Measurements from ENCODE around the gene HS2ST1.
"Not testable (repeated sequence)": the region's sequence is repeated elsewhere in the genome, so short reads cannot be mapped to it uniquely, and the experiment has no call there.

Gene HS2ST1

DNA sequence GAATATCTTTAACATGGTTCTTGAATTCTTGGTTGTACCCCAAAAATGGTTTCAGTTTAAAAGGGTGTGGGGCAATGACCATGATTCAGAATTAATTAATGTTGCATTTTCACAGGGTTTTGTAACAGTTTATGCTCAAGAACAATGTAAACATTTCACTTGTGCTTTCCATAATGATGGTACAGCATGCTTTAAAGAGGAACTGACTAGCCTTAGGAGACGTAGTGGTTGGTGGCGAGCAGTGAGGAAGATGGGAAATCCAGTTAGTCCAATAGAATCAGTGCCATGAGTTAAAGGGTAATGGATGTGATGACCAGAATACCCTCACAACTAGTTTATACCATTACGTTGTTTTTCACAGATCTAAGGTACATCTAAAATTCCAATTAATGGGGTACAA, 138.0 kb downstream of the HS2ST1 start:
- Histone ChIP-seq H3K27ac (no peak overlapping the region), H3K4me3 (no peak overlapping the region)

DNA sequence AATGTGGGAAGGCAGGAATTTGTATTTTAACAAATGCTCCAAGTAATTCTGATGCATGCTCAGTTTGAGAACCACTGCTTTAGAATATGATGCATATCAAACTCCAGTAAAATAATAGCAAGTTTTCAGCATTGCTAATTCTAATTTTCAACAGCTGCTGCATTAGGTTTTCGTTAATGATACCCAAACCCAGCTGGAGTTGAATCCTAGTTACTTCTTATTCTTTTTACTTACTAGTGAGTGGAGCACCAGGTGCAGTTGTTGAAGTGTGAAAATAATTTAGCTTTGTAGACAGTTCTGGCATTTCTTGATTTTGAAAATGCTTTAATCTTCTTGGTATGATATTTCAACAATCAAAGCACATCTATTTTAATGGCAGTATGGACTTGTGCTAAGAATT, 138.5 kb downstream of the HS2ST1 start:
- no peak overlapping the region for H3K27ac ChIP-seq
- H3K4me3 ChIP-seq = no peak overlapping the region

DNA sequence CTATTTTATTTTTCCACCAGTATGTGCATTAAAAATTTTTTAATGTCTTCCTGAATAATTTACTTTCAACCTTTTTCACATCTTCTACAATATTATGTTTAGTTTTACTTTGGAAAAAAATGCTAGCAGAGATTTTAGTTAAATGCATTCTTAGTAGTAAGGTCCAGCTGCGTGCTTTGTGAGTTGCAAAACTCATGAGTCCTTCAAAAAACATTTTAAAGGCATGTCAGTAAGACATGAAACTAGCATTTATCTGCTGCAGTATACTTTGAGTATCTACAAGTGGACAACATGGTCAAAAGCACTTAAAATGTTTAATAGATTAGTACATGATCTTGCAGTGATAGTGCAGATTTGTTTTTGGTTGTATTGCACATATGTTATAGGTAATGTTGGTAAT, 139.0 kb downstream of the HS2ST1 start:
- H3K27ac ChIP-seq = no peak overlapping the region

DNA sequence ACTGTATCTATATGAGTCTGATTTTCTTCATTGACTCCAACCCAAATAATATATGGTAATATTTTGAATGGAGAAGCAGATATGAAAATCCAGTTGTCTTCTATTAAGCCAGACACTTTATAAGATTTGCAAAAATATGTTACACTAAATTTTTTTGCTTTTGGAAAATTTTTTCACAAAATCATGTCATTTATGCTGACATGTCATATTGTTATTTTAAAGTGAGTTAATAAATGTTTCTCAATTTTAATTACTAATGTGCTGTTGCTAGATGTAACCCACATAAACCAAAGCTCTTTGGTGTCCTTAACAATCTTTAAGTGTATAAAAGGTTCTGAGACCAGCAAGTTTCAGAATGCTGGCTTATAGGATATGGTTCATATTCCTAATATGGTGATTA, 142.5 kb downstream of the HS2ST1 start:
- Histone ChIP-seq H3K4me3 (no peak overlapping the region), H3K27ac (no peak overlapping the region)

More for the DNA sequence above, 139.0 kb downstream of the HS2ST1 start:
- no peak overlapping the region for H3K4me3 ChIP-seq

DNA sequence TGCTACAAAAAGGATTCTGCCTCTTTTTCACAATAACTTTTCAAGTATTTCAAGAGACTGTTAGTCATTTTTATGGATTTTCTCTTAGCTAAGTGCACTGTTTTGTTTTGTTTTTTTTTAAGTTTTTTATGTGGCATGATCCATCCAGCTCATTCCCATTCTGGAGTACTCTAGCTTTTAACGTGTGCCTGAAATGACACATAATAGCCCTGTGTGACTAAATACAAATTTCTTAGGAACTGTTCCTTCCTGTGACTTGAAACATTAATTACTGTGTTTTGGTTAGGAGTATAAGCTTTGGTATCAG, 143.9 kb downstream of the HS2ST1 start:
- H3K27ac ChIP-seq = peak overlapping the region in 1 of 21 experiments; percentile 24
- H3K4me3 ChIP-seq = no peak overlapping the region

DNA sequence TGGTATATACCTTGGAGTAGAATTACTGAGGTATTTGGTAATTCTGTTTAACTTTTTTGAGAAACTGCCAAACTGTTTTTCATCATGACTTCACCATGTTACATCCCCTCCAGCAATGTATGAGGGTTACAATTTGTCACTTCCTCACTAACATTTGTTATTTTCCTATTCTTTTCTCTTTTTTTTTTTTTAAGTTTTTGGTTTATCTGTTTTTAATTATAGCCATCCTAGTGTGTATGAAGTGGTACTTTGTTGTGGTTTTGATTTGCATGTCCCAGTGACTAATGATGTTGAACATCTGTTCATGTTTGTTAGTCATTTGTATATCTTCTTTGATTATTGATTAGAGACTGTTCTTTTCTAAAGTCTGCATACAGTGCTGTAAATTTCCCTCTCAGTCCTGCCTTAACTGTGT, 147.3 kb downstream of the HS2ST1 start:
- no peak overlapping the region for H3K27ac ChIP-seq
- H3K4me3 ChIP-seq = no peak overlapping the region

DNA sequence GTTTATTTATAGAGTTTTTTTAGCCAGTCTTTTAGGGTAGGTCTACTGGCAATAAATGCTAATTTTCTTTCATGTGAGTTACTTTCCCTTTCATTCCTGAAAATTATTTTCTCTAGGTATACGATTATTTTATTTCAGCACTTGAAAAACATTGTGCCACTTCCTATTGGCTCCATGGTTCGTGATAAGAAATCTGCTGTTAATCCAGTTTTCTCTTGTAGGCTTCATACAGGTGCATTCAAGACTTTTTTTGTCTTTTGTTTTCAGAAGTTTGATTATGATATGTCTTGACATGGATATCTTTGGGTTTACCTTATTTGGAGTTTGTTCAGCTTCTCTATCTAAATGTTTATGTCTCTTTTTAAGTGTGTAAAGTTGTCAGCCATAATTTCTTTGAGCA, 148.3 kb downstream of the HS2ST1 start:
- no peak overlapping the region for H3K27ac ChIP-seq
- H3K4me3 ChIP-seq = no peak overlapping the region

DNA sequence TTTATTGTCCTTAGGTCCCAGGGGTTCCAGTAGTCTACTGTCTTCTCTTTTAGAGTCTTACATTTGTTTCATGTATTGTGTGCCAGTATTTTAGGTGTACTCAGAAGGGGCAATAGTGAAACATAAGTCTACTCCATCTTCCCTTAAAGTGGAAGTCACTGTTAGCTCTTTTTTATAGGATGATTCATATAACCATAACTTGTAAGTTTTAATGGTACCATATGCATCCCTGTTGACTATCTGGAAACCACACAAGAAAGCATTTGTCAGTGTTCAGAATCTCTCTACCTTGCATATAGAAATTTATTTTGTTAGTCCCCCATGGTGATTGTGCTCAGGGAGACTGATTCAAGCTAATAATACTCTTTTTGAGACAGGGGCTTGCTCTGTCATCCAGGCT, 149.9 kb downstream of the HS2ST1 start:
- Histone ChIP-seq H3K27ac (no peak overlapping the region), H3K4me3 (no peak overlapping the region)

DNA sequence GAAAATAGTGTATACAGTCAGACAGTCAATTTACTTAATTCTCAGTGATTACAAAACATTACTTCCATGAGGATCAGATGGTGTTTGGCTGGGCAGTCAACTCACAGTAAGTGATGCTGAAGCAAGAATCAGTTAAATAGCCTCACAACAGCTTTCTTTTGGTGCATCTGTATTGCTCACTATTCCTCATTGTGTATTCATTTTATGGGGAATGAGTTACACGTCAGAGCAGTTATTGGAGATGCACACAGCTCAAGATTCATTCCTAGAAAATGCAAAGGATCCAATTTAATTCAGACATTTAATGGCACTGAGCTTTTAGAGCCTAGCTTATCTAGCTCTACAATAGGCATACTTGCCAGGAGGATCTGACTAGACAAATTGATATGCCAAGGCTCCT, 150.6 kb downstream of the HS2ST1 start:
- no peak overlapping the region for H3K27ac ChIP-seq
- H3K4me3 ChIP-seq = no peak overlapping the region

DNA sequence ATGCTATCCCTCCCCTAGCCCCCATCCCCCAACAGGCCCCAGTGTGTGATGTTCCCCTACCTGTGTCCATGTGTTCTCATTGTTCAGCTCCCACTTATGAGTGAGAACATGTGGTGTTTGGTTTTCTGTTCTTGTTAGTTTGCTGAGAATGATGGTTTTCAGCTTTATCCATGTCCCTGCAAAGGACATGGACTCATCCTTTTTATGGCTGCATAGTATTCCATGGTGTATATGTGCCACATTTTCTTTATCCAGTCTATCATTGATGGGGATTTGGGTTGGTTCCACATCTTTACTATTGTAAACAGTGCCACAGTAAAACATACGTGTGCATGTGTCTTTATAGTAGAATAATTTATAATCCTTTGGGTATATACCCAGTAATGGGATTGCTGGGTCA, 152.3 kb downstream of the HS2ST1 start:
- H3K4me3 ChIP-seq, H3K27ac ChIP-seq: not testable (repeated sequence)

DNA sequence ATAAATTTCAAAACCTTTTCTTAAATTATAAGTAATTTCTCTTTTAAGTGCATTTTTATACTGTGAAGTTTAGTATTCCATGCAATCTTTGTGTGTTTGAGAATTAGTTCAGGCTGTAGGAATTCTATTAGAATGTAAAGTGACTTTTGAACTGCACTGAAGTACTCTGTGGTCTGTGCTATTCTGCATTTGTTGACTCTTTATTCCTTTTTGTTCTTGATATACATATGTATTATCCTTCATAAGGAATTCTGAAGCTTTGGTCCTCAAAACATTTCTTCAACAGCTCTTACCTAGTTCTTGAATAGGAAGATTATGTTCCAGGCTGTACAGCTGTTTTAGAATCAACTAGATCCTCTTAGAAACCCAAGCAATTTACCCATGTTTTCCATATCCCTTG, 158.0 kb downstream of the HS2ST1 start:
- H3K4me3 ChIP-seq = no peak overlapping the region
- no peak overlapping the region for H3K27ac ChIP-seq

DNA sequence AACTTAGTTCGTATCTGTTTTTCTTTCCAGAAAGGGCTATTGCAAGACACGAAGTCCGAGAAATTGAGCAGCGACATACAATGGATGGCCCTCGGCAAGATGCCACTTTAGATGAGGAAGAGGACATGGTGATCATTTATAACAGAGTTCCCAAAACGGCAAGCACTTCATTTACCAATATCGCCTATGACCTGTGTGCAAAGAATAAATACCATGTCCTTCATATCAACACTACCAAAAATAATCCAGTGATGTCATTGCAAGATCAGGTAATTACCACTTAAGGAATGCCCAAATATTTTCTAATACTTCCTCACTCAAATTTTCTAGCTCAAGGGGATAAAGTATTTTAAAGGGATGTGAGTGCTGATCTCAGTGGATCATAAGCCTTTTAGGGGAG, 158.5 kb downstream of the HS2ST1 start:
- no peak overlapping the region for H3K27ac ChIP-seq

DNA sequence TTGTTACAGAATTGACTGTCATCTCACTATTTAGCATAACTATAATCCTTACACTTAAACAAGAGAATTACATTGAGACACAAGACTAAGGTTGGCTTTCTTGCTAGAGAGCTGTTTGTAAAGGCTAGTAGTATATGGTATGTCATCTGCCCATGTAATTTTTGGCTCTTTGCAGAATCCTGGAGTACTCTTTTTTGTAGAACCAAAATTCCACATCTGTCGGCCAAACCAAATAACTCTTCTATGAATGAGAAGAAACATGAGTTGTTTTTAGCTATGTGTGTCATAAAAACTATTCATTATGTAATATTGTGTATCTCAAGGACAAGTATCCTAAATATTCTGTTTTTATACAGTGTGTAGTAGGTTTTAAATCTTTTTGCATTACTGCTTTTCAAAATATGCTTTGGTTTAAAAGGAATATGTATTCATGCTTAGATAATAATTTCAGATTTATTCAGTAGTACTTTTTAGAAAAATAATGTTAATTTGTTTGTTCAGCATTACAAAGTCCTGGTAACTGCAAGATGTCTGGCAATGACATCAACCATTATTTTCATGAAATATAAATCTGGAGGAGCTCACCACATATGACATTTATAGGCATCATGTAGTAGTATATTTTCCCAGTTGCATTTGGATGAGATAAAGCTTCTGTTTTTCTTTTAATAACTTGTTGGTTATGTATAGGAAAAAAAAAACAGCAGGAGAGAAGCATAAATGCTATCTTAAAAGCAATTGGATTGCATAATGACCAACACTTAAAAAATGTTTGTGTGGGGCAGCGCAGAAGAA, 159.8 kb downstream of the HS2ST1 start:
- Histone ChIP-seq H3K27ac (no peak overlapping the region), H3K4me3 (no peak overlapping the region)

More for the DNA sequence above, 158.5 kb downstream of the HS2ST1 start:
- no peak overlapping the region for H3K4me3 ChIP-seq

DNA sequence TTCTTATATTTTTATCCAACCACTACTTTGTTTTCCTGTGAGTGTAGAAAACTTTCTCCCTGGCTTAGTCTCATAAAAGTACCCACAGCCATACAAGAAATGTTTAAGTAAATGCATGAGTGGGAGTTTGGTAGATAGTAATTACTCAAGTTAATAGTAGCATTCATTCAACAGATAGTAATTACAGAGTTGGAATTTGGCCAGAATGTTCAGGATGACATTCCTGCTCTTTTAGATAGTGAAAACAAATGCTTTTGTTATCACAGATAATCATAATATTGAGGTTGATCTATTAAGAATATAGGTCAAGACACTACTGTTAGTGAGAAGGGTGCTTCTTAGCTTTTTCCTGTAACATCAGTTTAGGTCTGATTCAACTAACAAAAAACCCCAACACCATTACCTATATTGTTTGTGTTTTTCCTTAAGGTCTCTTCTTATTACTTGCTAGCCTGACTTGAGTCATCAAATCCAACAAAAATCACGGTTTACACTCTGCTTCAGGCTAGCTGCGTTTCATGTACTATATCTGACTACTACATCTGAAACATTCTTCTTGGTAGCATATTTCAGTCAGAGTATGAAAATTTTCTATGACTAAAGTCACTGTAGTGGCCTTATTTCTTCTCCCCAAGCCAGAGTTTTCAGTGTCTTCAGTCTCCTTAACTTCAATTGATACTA, 163.7 kb downstream of the HS2ST1 start:
- no peak overlapping the region for H3K27ac ChIP-seq
- no peak overlapping the region for H3K4me3 ChIP-seq

DNA sequence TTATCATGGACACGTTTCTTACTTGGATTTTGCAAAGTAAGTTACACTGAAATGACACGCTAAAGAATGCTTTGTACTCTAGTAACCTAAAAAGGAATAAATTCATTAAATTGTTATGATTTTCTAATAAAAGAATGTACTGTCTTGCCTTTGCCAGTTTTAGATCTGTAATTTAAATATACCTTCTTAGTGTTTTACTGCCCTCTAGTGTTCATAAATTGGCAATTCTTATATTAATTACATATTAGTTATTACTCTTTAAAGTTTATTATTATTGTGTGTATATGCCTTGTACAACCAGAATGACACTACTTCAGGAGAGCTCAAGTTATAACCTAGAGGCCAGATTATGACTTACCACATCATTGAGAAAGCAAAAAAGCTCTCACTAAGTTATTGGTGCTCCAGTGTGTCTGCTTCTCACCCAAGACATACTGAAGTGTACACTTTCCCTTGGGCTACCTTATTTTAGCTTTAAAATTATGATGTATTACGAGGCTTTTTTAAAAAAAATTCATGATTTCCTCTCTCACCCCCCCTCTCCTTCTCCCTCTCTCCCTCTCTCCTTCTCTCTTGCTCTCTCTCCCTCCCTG, 169.9 kb downstream of the HS2ST1 start:
- H3K27ac ChIP-seq = no peak overlapping the region
- H3K4me3 ChIP-seq = no peak overlapping the region

DNA sequence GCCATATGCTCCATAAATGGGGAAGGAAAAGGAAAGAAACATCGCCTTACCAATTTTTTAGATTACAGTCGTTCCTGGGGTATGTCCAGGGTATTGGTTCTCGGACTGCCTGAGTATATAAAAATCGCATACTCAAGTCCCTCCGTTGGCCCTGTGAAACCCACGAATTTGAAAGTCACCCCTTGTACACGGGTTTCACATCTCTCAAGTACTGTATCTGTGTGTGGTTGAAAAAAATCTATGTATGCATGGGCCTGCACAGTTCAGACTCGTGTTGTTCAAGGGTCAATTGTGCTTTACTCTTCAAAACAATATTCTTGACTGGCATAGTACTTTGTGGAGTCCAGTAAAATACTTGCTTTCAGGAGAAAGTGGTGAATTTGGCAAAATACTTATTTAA, 171.7 kb downstream of the HS2ST1 start:
- Histone ChIP-seq H3K27ac (no peak overlapping the region), H3K4me3 (no peak overlapping the region)

DNA sequence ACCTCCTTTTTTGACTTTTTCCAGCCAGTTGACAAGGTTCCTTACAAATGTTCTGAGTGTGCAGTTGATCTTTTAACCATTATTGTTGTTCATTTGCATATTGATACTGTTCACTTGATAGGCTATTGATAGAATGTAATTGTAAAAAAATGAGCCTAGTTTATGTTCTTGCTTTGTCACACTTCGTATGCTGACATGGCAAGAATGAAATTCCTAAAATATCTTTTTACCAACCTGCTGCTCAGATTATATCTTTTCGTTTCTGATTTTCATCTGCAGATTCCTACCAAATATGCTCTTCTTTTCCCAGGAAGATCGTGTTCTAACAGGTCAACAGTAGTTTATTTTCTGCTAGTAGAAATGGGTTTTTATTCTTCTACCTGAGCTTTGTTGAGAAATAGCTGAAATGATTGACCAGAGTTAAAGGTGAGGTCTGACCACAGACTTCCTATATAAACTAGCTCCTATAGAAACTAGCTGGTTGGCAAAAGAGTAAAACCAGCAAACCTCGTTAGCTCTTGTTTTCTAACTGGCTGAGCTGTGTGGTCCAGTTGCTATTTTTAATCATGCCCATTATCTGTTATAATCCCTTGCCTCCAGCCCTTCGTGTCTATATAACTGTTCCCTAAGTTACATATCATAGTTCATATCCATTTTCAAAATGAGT, 174.8 kb downstream of the HS2ST1 start:
- Histone ChIP-seq H3K27ac (no peak overlapping the region), H3K4me3 (no peak overlapping the region)

DNA sequence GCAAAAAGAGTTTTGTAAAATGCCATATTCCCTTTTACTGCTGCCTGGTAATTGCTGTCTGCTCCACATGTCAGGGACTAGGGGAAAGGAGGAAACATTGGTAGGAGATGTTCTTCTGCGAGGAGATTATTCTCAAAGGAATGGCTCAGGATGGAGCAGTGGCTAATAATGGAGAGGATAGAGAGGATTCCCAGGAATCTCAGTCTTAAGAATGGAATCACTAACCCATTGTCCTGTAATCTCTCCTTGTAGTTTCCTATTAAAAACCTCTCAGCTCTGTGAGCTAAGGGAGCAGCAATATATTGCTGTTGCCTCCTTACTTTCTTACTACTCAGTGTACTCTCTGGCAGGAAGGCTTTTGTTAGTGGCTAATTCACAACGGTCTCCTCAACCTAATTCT, 175.4 kb downstream of the HS2ST1 start:
- no peak overlapping the region for H3K4me3 ChIP-seq
- no peak overlapping the region for H3K27ac ChIP-seq

DNA sequence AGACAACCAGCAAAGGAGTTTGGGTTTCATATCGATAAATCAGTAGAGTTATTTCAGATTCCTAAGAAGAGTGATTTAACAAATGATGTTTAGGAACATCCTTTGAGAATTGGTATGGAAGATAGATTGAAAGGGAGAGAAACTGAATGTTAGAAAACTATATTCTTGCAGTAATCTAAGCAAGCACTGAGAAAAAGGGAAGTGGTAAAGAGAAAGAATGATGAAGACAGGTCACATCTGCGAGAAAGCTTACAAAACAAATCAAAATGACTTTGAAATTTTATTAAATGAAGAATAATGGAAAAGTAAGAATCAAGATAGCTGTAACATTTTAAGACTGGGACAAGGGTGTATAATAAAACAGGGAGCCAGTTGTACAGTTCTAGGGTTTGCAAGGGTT, 177.0 kb downstream of the HS2ST1 start:
- no peak overlapping the region for H3K27ac ChIP-seq
- no peak overlapping the region for H3K4me3 ChIP-seq

DNA sequence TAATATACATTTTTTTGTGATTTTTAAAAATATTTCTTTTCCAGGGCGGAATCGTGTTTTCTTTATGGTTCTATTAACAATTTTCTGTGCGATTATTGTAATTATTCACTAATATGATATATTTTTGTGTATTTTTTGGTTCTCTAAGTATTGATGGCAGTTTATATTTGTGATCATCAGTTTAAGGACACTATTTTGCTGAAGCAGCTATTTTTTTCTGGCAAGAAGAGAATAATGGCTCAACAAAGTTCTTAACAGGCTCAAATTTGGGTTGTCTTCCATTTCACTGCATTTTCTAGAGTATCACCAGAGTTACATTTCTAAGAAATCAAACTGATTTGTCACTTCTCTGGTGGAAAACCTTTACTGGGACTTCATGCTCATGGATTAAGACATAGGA, 178.4 kb downstream of the HS2ST1 start:
- Histone ChIP-seq H3K4me3 (no peak overlapping the region), H3K27ac (no peak overlapping the region)

DNA sequence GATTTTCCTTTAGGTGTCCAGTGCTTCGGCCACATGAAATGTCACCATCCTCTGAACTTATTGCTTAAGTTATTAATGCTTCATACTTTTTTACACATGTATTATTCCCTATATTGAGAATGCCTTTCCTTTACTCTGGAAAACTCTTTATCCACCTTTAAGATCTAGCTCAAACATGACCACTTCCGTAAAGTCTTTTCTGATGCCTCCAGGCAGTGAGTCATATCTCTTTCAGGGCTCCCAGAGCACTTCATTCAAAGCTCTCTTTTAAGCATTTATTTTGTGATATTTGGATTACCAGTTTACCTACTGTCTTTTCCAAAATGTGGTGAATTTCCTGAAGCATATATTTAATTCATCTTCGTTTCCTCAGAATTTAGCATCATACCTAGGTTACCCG, 178.9 kb downstream of the HS2ST1 start:
- Histone ChIP-seq H3K4me3 (no peak overlapping the region), H3K27ac (no peak overlapping the region)

Data from skin epidermis (tissue), 12 donors.